IPS DF 6.9 (cell line): ENCODE results near the gene KPNA3.

Experiments used
- DNase-seq: peaks from one replicate; pipeline ENCODE4 v3.0.0-alpha.2; 2013; ENCODE audit warnings: low read depth, low spot score
- H3K27ac ChIP-seq: one replicate; pipeline ENCODE4 v1.5.1; 2013; ENCODE audit warnings: low read length, control low read depth
- H3K27me3 ChIP-seq: 2 replicates; pipeline ENCODE4 v1.6.1; 2013; ENCODE audit warnings: mild to moderate bottlenecking, low read length; ENCODE audit not compliant: control insufficient read depth, insufficient read depth
- H3K36me3 ChIP-seq: 2 replicates; pipeline ENCODE4 v1.6.1; 2013; ENCODE audit warnings: low read length; ENCODE audit not compliant: control insufficient read depth, insufficient read depth
- H3K4me1 ChIP-seq: 2 replicates; pipeline ENCODE4 v1.6.1; 2013; ENCODE audit warnings: low read length; ENCODE audit not compliant: control insufficient read depth, insufficient read depth
- H3K4me3 ChIP-seq: 2 replicates; pipeline ENCODE4 v1.5.1; 2013; ENCODE audit warnings: mild to moderate bottlenecking, low read length
- H3K9me3 ChIP-seq: 2 replicates; pipeline ENCODE4 v1.6.1; 2013; ENCODE audit warnings: low read length, inconsistent platforms; ENCODE audit not compliant: control insufficient read depth, insufficient read depth
- WGBS: extraction: QIAGEN DNeasy Blood & Tissue Kit; methylation state at CpG from one replicate; pipeline ENCODE4 v1.1.7; 2013; ENCODE audit warnings: mixed read lengths, missing lambda C conversion rate; ENCODE audit not compliant: insufficient read length, insufficient coverage; 5-methylcytosine and 5-hydroxymethylcytosine counted together

Gene KPNA3

DNA sequence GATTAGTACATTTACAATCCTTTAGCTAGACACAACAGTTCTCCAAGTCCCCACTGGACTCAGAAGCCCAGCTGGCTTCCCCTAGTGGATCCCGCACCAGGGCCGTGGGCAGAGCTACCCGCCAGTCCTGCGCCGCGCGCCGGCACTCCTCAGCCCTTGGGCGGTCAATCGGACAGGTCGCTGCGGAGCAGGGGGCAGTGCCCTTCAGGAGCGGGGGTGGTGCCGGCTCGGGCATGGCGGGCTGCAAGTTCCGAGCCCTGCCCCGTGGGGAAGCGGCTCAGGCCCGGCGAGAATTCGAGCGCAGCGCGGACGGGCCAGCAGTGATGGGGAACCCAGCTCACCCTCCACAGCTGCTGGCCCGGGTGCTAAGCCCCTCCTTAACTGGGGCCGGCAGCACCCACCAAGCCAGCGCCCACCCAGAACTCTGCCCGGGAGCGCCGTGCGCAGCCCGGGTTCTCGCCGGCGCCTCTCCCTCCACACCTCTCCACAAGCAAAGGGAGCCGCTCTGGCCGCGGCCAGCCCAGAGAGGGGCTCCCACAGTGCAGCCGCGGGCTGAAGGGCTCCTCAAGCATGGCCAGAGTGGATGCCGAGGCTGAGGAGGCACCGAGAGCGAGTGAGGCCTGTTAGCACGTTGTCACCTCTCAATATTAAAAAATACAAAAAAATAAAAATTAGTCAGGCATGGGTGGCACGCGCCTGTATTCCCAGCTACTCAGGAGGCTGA lies 114.1 kb downstream of the KPNA3 start:
- H3K27ac ChIP-seq, result no peak overlapping the region
- H3K4me3 ChIP-seq, result no peak overlapping the region
- H3K36me3 ChIP-seq, result peaks cover 10% of the 10 kb centered on the region
- no peaks in the 10 kb centered on the region for H3K27me3 ChIP-seq
- H3K9me3 ChIP-seq, result peaks cover 2% of the 10 kb centered on the region; the same call in 1 of the 2 replicates
- no peaks in the 10 kb centered on the region for H3K4me1 ChIP-seq
- WGBS, result no CpG with 5 or more reads among the region's 48 CpGs
- no peak for DNase-seq

DNA sequence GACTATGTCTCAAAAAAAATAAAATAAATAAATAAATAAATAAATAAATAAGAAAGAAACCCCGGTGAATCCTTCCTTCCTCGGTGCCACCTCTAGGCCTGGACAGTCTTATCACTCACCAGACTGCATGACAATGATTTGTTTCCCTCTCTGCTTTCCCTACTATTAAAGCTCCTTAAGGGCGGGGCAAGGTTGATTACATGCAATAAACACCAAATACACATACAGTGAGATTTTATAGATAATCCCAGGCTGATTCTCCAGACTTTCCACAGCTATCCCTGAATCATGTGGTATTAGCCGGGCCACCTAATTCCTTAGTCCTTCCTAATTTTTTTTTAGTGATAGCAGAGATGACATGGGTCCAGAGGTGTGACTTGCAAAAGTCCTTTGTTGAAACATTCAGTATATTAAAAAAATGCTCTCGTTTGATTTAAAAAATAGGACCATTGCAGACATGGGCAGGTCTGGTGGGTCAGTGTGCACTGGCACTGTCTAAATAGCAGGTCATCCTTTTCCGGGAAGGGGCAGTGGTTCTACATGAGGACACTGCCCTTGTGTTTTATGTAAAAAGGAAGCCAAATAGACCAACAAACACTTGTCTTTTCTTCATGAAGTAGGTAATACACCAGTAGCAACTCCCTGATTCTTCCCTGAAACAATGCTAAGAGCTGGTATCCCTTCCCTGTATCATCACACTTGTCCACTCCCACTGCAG lies 115.7 kb downstream of the KPNA3 start:
- no peaks in the 10 kb centered on the region for H3K27me3 ChIP-seq
- peaks cover 10% of the 10 kb centered on the region; the same call in 1 of the 2 replicates for H3K36me3 ChIP-seq
- DNase-seq, result no peak
- no CpG with 5 or more reads among the region's 6 CpGs for WGBS
- H3K9me3 ChIP-seq, result peaks cover 2% of the 10 kb centered on the region; the same call in 1 of the 2 replicates
- H3K4me1 ChIP-seq, result no peaks in the 10 kb centered on the region; the same call in 1 of the 2 replicates
- H3K27ac ChIP-seq, result no peak overlapping the region
- H3K4me3 ChIP-seq, result no peak overlapping the region

- H3K4me3 ChIP-seq, result no peak overlapping the region
- H3K9me3 ChIP-seq, result no peaks in the 10 kb centered on the region
- no CpG with 5 or more reads among the region's 5 CpGs for whole genome bisulfite sequencing
- peaks cover 8% of the 10 kb centered on the region for H3K36me3 ChIP-seq
- H3K4me1 ChIP-seq, result no peaks in the 10 kb centered on the region; the same call in 1 of the 2 replicates
- no peak for DNase-seq
- no peak overlapping the region for H3K27ac ChIP-seq
- no peaks in the 10 kb centered on the region for H3K27me3 ChIP-seq
These were observed 121.7 kb downstream of the KPNA3 start for GRCh38 chr13:49670828-49671227.

DNA sequence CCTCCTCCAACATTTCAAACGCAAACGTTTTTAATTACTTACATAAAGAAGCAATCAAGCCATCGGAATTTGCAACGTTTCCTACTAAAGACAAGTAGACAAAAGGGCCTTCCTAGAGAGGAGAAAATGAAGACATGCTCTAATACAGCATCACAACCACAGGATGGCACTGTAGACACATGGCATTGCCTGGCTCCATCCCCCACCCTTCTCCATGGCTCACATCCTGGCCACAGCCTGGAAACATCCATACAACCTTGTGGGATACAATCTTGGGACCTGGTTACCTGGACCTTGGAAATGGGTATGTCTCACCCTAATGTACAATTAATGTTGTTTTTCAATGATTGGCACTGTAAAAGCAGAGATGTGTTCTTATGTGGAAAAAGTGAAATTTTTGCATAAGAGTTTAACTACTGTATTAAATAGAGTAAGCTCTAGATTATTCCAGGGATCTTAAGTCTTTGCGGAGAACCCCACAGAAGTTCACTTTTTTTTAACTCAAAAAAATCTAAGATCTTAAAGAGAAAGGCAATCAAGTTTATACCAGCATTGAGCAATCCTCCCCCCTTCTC lies 122.7 kb downstream of the KPNA3 start:
- Histone ChIP-seq H3K9me3 (no peaks in the 10 kb centered on the region), H3K4me3 (no peak overlapping the region), H3K4me1 (no peaks in the 10 kb centered on the region; the same call in 1 of the 2 replicates), H3K27ac (no peak overlapping the region), H3K36me3 (peaks cover 11% of the 10 kb centered on the region), H3K27me3 (no peaks in the 10 kb centered on the region)
- 100% methylated on average over 4 of the region's 5 CpGs for WGBS
- DNase-seq, result no peak

GRCh38 chr13:49667773-49668172 lies 124.7 kb downstream of the KPNA3 start:
- no peaks in the 10 kb centered on the region for H3K9me3 ChIP-seq
- no peak for DNase-seq
- no CpG with 5 or more reads among the region's 2 CpGs for whole genome bisulfite sequencing
- no peaks in the 10 kb centered on the region; the same call in 1 of the 2 replicates for H3K4me1 ChIP-seq
- no peak overlapping the region for H3K4me3 ChIP-seq
- no peak overlapping the region for H3K27ac ChIP-seq
- peaks cover 11% of the 10 kb centered on the region for H3K36me3 ChIP-seq
- H3K27me3 ChIP-seq, result no peaks in the 10 kb centered on the region

DNA sequence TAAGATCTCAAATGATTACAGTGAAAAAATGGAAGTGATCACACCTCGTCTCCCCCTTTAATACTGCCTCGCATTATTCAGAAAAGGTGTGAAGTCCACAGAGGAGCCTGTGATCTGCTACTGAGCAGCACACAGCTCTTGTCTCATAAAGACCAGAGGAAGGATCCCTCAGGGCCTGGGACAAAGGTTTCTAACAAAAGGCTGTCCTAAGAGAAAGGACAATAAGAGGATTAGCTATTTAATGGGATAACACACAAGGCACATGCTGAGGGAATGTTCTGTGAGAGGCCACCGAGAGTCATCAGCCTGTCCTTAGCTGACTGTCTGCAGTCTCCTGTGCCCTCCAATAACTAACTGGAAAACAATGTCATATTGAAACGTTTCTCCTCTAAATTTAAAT lies 127.9 kb downstream of the KPNA3 start:
- WGBS, result no CpG with 5 or more reads among the region's 4 CpGs
- Histone ChIP-seq H3K36me3 (peaks cover 14% of the 10 kb centered on the region), H3K9me3 (no peaks in the 10 kb centered on the region), H3K27ac (no peak overlapping the region), H3K4me1 (no peaks in the 10 kb centered on the region), H3K4me3 (no peak overlapping the region), H3K27me3 (no peaks in the 10 kb centered on the region)
- no peak for DNase-seq

- Histone ChIP-seq H3K27ac (no peak overlapping the region), H3K36me3 (peaks cover 3% of the 10 kb centered on the region; the same call in 1 of the 2 replicates), H3K27me3 (no peaks in the 10 kb centered on the region), H3K4me1 (no peaks in the 10 kb centered on the region), H3K9me3 (no peaks in the 10 kb centered on the region), H3K4me3 (no peak overlapping the region; the same call in 1 of the 2 replicates)
- DNase-seq, result no peak
- no CpG with 5 or more reads among the region's 9 CpGs for WGBS
These were observed 135.2 kb downstream of the KPNA3 start for GRCh38 chr13:49657241-49657641.

DNA sequence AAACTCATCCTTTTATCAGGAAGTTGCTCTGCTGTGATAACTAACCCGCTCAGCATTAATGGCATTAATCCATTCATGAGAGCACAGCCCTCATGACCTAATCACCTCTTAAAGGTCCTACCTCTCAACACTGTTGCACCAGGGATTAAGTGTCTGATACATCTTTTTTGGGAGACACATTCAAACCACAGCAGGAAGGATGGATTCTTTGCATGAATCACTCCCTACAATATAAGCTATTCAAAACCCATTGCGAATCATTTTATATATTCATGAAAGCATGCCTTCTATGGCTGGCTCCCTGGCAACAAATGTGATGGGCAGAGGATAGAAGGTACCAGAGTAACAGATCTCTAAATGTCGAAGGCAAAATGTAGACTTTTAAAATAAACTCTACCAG lies 136.6 kb downstream of the KPNA3 start:
- no peak for DNase-seq

DNA sequence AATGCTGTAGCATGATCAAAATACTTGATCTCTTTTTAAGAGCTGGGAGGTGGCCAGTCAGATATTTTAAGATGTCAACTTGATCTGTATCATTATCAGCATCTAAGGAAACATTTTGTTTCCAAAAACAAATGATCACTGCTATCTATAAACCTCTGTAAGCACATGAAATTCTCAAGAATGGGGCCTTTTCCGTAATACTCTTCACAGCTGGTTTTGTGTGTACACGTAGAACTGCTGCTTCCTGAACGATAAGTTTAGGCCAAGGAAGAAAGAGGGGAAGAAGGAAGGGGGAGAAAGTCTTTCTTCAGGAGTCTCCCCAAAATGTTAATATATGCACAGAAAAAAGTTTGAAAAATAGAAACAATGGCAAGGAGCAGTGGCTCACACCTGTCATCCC lies 138.5 kb downstream of the KPNA3 start:
- no CpG with 5 or more reads among the region's 3 CpGs for WGBS
- H3K4me3 ChIP-seq, result no peak overlapping the region
- H3K9me3 ChIP-seq, result no peaks in the 10 kb centered on the region
- no peaks in the 10 kb centered on the region for H3K4me1 ChIP-seq
- H3K27me3 ChIP-seq, result no peaks in the 10 kb centered on the region
- H3K36me3 ChIP-seq, result no peaks in the 10 kb centered on the region; the same call in 1 of the 2 replicates
- H3K27ac ChIP-seq, result no peak overlapping the region
- no peak for DNase-seq

More for the DNA sequence above, 136.6 kb downstream of the KPNA3 start:
- Histone ChIP-seq H3K9me3 (no peaks in the 10 kb centered on the region), H3K27me3 (no peaks in the 10 kb centered on the region), H3K36me3 (peaks cover 3% of the 10 kb centered on the region; the same call in 1 of the 2 replicates), H3K27ac (no peak overlapping the region), H3K4me1 (no peaks in the 10 kb centered on the region), H3K4me3 (no peak overlapping the region)
- no CpG with 5 or more reads among the region's 3 CpGs for WGBS

DNA sequence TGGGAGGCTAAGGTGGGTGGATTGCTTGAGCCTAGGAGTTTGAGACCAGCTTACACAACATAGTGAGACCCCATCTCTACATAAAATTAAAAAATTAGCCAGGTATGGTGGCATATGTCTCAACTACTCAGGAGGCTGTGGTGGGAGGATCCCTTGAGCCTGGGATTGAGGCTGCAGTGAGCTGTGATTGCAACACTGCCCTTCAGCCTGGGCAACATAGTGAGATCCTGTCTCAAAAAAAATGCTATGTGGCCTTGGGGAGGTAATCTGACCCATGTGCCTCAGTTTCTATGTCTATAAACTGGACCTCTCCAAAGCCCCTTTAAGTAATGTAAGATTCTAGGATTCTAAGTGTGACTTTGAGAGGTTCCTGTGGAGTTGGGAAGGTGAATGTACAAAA lies 139.0 kb downstream of the KPNA3 start:
- no peaks in the 10 kb centered on the region for H3K9me3 ChIP-seq
- H3K27ac ChIP-seq, result no peak overlapping the region
- H3K36me3 ChIP-seq, result no peaks in the 10 kb centered on the region; the same call in 1 of the 2 replicates
- H3K4me3 ChIP-seq, result no peak overlapping the region
- H3K27me3 ChIP-seq, result no peaks in the 10 kb centered on the region
- no peak for DNase-seq
- H3K4me1 ChIP-seq, result no peaks in the 10 kb centered on the region
